ENCODE measurements around the gene DOCK8.
"Not testable (repeated sequence)": the region's sequence is repeated elsewhere in the genome, so short reads cannot be mapped to it uniquely, and the experiment has no call there.

DOCK8 gene

DNA sequence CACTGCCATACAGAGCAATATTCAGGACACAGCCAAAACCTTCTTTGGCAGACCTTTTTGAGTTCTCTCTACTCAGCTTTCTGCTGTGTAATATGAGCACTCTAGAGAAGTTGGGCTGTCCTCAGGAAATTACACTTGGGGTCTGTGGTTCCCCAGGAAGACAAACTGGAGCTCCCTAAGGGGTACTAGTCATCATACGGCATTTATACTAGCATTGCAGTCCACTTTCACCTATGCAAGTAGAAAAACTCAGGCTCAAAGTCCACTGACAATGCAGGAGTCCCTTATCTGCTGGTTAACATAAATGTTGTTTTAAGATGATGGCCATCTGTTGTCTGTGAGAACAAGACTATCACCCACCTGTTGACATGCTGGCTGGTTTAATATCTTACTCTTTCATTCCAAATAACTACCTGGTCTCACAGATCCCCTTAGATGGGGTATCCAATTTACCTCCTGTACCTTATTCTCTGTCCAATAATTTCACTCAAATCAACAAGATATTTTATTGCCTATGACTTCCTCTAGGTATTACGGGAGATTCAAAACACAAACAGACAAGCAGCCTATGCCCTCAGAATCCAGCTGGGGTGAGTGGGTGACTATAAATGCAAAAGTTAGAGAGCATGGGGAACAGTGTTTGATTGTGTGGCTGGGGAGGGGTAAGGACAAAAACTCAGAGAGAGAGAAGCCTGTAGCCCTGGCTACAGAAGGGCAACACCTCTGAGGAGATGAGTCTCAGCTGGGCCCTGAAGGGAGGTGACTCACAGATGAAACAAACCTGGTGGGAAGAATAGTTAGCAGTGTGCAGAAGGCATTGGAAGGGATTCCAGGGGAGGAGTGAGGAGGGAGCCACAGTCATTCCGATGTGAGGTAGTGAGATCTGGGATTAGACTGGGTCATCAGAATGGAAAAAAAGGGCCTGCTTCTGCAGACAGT lies 10.2 kb downstream of the DOCK8 start:
- no peak for DNase-seq (ENCODE audit: low read depth)

DNA sequence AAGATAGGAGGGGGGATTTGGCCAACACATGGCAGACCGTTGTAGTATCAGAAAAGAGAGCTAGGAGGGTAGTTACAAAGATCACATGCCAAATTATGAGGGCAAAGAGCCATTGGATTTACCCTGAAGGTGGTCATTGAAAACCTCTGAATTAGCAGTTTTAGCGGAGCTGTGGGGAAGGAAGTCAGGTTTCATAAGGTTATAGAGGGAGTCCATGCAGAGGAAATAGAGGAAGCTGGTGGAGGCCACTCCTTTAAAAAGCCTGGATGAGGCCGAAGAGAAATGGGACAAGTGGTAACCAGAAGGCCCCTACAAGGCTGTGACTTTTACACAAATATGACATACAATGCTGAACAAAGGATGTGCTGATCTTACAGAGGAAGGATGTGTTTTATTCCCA lies 13.2 kb downstream of the DOCK8 start:
- no peak for DNase-seq (ENCODE audit: low read depth)

GRCh38 chr9:228929-229695 lies 14.4 kb downstream of the DOCK8 start:
- DNase-seq (ENCODE audit: low read depth) = no peak

DNA sequence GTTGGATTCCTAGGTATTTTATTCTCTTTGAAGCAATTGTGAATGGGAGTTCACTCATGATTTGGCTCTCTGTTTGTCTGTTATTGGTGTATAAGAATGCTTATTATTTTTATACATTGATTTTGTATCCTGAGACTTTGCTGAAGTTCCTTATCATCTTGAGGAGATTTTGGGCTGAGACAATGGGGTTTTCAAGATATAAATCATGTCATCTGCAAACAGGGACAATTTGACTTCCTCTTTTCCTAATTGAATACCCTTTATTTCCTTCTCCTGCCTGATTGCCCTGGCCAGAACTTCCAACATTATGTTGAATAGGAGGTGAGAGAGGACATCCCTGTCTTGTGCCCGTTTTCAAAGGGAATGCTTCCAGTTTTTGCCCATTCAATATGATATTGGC lies 17.0 kb downstream of the DOCK8 start:
- DNase-seq (ENCODE audit: low read depth) = not testable (repeated sequence)

DNA sequence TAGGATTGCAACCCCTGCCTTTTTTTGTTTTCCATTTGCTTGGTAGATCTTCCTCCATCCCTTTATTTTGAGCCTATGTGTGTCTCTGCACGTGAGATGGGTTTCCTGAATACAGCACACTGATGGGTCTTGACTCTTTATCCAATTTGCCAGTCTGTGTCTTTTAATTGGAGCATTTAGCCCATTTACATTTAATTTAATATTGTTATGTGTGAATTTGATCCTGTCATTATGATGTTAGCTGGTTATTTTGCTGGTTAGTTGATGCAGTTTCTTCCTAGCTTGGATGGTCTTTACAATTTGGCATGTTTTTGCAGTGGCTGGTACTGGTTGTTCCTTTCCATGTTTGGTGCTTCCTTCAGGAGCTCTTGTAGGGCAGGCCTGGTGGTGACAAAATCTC lies 19.0 kb downstream of the DOCK8 start:
- DNase-seq (ENCODE audit: low read depth) = not testable (repeated sequence)

GRCh38 chr9:237141-237857 lies 22.6 kb downstream of the DOCK8 start:
- DNase-seq (ENCODE audit: low read depth) = no peak

GRCh38 chr9:237858-238345 lies 23.2 kb downstream of the DOCK8 start:
- DNase-seq (ENCODE audit: low read depth) = no peak

GRCh38 chr9:242461-243080 lies 27.9 kb downstream of the DOCK8 start:
- no peak for DNase-seq (ENCODE audit: low read depth)

- no peak for DNase-seq (ENCODE audit: low read depth)
Measured at GRCh38 chr9:248278-248961, 33.8 kb downstream of the DOCK8 start.

DNA sequence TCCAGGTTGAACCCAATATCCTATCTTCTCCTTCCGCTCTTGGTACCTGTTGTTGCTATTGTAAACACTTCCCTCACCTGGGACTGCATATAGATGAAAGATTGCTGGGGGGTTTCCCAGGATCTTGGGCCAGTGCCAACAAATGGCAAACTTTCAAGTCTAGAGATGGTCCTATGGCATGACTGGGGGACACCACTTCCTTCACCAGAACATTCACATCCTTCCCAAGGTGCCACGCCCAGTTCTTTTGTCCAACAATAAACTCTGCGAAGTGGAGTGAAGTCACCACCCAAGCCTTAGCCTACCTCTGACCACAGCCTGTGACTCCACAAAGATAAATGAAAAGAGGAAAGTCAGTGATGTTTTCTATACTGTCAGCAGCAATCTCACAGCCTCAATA lies 34.4 kb downstream of the DOCK8 start:
- no peak for DNase-seq (ENCODE audit: low read depth)

DNA sequence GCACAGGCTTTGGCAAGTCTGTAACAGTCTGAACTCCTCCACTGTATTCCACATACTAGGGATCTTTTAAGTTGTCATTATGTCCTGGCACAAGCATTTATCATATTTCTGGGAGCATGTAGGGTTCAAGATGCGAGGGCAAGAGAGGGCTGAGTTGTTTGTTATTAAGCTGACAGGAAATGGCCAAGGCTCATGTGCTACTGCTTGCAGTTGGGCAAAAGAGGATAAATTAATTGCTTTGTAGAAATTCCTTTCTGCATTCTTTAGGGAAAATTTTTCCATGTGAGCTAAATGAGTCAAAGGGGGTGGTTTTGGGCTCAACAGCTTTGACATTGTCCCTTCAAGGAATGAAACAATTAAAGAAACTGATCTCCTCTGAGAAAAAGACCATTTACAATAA lies 35.4 kb downstream of the DOCK8 start:
- DNase-seq (ENCODE audit: low read depth) = no peak

GRCh38 chr9:250625-251024 lies 36.0 kb downstream of the DOCK8 start:
- no peak for DNase-seq (ENCODE audit: low read depth)

GRCh38 chr9:251398-251797 lies 36.7 kb downstream of the DOCK8 start:
- no peak for DNase-seq (ENCODE audit: low read depth)

DNA sequence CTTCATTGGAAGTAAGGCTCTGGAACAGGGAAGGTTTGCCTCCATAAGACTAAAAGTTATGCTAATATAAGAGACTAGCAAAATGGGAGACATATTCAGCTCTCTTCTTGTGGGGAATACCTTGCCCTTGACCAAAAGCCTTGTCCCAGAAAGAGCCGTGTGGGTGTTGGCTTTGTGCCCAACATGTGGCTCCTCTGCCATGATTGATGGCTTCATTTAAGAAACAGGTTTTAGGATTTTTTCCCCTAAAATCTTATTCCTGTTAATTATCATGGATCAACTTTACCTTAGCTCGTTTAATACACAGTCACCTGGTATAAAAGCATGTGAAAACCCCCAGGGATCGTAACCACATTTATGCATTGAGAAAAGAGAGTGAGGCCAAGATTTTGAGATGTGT lies 38.9 kb downstream of the DOCK8 start:
- no peak for DNase-seq (ENCODE audit: low read depth)

- DNase-seq (ENCODE audit: low read depth) = no peak
Measured at GRCh38 chr9:254516-254915, 39.9 kb downstream of the DOCK8 start.

- DNase-seq (ENCODE audit: low read depth) = no peak
Measured at GRCh38 chr9:257957-258356, 43.3 kb downstream of the DOCK8 start.

GRCh38 chr9:259405-260404 lies 45.0 kb downstream of the DOCK8 start:
- DNase-seq (ENCODE audit: low read depth) = no peak

GRCh38 chr9:264231-264630 lies 49.6 kb downstream of the DOCK8 start:
- no peak for DNase-seq (ENCODE audit: low read depth)

GRCh38 chr9:265209-265870 lies 50.7 kb downstream of the DOCK8 start:
- DNase-seq (ENCODE audit: low read depth) = no peak

- DNase-seq (ENCODE audit: low read depth) = no peak
Measured at GRCh38 chr9:266228-266627, 51.6 kb downstream of the DOCK8 start.
